ENCODE results near the gene HSCB.

- TF ChIP-seq CTCF (IDR thresholded peaks at IDR 0.05; ENCODE audit: low read length) (no peak), EZH2 (optimal IDR thresholded peaks at IDR 0.05; ENCODE audit: low read depth, low read length) (no peak), EZH2phosphoT487 (IDR thresholded peaks at IDR 0.05; ENCODE audit: low read length) (no peak)
Measured at GRCh38 chr22:28798810-28799605, 57.2 kb downstream of the HSCB start.
